Caco-2 (cell line): ENCODE results near the gene RASL11B. TPM values are rescaled to one million over a fixed set of nuclear protein-coding genes. Genes with fewer than 3 reads are reported as not detected.

Experiments used
- BruUV-seq: library from RNA; stranded (reverse); fragments of 400-500 nt; replicated peaks from 2 replicates; lab custom pipeline; 2021; lab: Mats Ljungman, UMichigan
- CTCF ChIA-PET: fragments of 300-600 bp; sonication (Branson Sonifier 250); formaldehyde crosslinking; loops from one replicate; lab custom pipeline; 2022; ENCODE audit warnings: antibody characterized with exemption; lab: Charles Lee
- POLR2A ChIA-PET: fragments of 300-600 bp; sonication (Branson Sonifier 250); formaldehyde crosslinking; loops from one replicate; lab custom pipeline; 2022; ENCODE audit warnings: antibody characterized with exemption; lab: Charles Lee
- DNase-seq, 2 experiments: peaks; one replicate each; pipeline versions ENCODE4 v3.0.0 to v3.0.0-alpha.2; 2020 to 2022
- H3K27me3 ChIP-seq: replicated peaks from 2 replicates; pipeline ENCODE4 v1.6.0; 2011; ENCODE audit warnings: low read length; ENCODE audit not compliant: control insufficient read depth, insufficient read depth
- H3K36me3 ChIP-seq: 2 replicates; pipeline ENCODE4 v1.5.1; 2011; ENCODE audit warnings: low read length; ENCODE audit not compliant: control insufficient read depth, insufficient read depth
- H3K4me1 ChIP-seq: fragments of 250-450 bp; sonication (Bioruptor Pico); 2 replicates; pipeline ENCODE4 v1.5.1; 2020; ENCODE audit warnings: mild to moderate bottlenecking
- H3K4me3 ChIP-seq: 2 replicates; pipeline ENCODE4 v1.5.1; 2011; ENCODE audit warnings: low read depth, mild to moderate bottlenecking, control low read depth, low read length
- H3K9me3 ChIP-seq: fragments of 250-450 bp; sonication (Bioruptor Pico); 2 replicates; pipeline ENCODE4 v1.5.1; 2020; ENCODE audit warnings: mild to moderate bottlenecking, moderate library complexity
- H3K27ac Mint-ChIP-seq: one replicate; pipeline ENCODE4 v1.8.0; 2022; ENCODE audit warnings: mixed read lengths; ENCODE audit not compliant: unreplicated experiment
- H3K27me3 Mint-ChIP-seq: one replicate; pipeline ENCODE4 v1.8.0; 2022; ENCODE audit warnings: mixed read lengths; ENCODE audit not compliant: insufficient read depth, unreplicated experiment
- H3K36me3 Mint-ChIP-seq: one replicate; pipeline ENCODE4 v1.8.0; 2022; ENCODE audit warnings: mild to moderate bottlenecking, mixed read lengths; ENCODE audit not compliant: insufficient read depth, unreplicated experiment
- H3K4me1 Mint-ChIP-seq: one replicate; pipeline ENCODE4 v1.8.0; 2022; ENCODE audit warnings: low read depth, mixed read lengths; ENCODE audit not compliant: unreplicated experiment
- H3K4me3 Mint-ChIP-seq: one replicate; pipeline ENCODE4 v1.8.0; 2022; ENCODE audit warnings: mild to moderate bottlenecking, moderate library complexity, mixed read lengths; ENCODE audit not compliant: unreplicated experiment
- H3K9me3 Mint-ChIP-seq: one replicate; pipeline ENCODE4 v1.8.0; 2022; ENCODE audit warnings: mixed read lengths; ENCODE audit not compliant: unreplicated experiment
- intact Hi-C: fragments of 100-400 bp; cut with micrococcal nuclease; formaldehyde crosslinking; loops from one replicate; pipeline ENCODE4 v1.10.0; 2022; ENCODE audit not compliant: unreplicated experiment
- total RNA-seq: library from RNA; stranded (reverse); gene quantifications from 2 replicates; pipeline ENCODE4 v1.2.3, GENCODE V29; 2022
- TF ChIP-seq, protein P1 (sequence below), 2 experiments: fragments of 200-600 bp in 1 of 2; IDR thresholded peaks; 1 replicate in 1 of 2; 2 replicates in 1 of 2; pipeline versions ENCODE4 v1.5.1 to v1.8.0; 2011 to 2022; ENCODE audit warnings: antibody characterized with exemption in 1 of 2, control low read depth in 1 of 2, inconsistent platforms in 1 of 2, low read depth in 1 of 2, low read length in 1 of 2, mild to moderate bottlenecking in 1 of 2, moderate library complexity in 1 of 2; ENCODE audit not compliant: insufficient read depth in 1 of 2, severe bottlenecking in 1 of 2, unreplicated experiment in 1 of 2

The RASL11B gene
- total RNA-seq, 1 experiment from 2014 or later, result 23.3 TPM

- CTCF ChIA-PET, result no interaction called here
- POLR2A ChIA-PET, result no interaction called here
- H3K27me3 Mint-ChIP-seq, result no peaks in the 10 kb centered on the region
- H3K27ac Mint-ChIP-seq, result no peak overlapping the region
- H3K4me1 Mint-ChIP-seq, result no peaks in the 10 kb centered on the region
- Histone ChIP-seq H3K4me3 (no peak overlapping the region), H3K36me3 (no peaks in the 10 kb centered on the region), H3K9me3 (no peaks in the 10 kb centered on the region), H3K27me3 (no peaks in the 10 kb centered on the region), H3K4me1 (no peaks in the 10 kb centered on the region)
- intact Hi-C loops, result no loop called here
- no peak for DNase-seq
- BruUV-seq, result no TSS peak
- no peaks in the 10 kb centered on the region for H3K36me3 Mint-ChIP-seq
- TF ChIP-seq, protein P1, sequence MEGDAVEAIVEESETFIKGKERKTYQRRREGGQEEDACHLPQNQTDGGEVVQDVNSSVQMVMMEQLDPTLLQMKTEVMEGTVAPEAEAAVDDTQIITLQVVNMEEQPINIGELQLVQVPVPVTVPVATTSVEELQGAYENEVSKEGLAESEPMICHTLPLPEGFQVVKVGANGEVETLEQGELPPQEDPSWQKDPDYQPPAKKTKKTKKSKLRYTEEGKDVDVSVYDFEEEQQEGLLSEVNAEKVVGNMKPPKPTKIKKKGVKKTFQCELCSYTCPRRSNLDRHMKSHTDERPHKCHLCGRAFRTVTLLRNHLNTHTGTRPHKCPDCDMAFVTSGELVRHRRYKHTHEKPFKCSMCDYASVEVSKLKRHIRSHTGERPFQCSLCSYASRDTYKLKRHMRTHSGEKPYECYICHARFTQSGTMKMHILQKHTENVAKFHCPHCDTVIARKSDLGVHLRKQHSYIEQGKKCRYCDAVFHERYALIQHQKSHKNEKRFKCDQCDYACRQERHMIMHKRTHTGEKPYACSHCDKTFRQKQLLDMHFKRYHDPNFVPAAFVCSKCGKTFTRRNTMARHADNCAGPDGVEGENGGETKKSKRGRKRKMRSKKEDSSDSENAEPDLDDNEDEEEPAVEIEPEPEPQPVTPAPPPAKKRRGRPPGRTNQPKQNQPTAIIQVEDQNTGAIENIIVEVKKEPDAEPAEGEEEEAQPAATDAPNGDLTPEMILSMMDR (IDR thresholded peaks at IDR 0.05; ENCODE audit: insufficient read depth in 1 of 2, low read depth in 1 of 2, low read length in 1 of 2, severe bottlenecking in 1 of 2, unreplicated experiment in 1 of 2), result no peak
- H3K9me3 Mint-ChIP-seq, result peaks cover 20% of the 10 kb centered on the region
- no peak overlapping the region for H3K4me3 Mint-ChIP-seq
These were observed 32.3 kb downstream of the RASL11B start for GRCh38 chr4:52894443-52894842.

DNA sequence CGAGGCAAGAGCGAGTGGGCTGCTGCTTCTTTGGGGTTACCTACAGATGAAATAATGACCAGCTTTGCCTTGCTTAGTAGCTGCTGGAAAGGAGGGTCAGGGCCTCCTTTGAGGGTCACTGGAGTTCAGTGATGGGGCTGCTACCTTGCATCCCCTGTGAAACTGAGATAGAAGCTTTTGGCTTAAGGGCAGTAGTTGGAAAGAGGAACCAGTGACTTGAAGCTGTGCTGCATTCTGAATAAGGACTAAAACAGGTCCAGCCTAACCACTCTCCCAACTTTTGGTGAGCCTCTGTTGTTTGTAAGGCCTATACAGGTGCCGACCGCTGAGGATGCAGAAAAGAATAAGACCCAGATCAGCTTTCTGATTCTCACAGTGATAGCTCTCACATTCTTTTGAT, 41.2 kb downstream of the RASL11B start:
- intact Hi-C loops, result no loop called here
- BruUV-seq, result no TSS peak

DNA sequence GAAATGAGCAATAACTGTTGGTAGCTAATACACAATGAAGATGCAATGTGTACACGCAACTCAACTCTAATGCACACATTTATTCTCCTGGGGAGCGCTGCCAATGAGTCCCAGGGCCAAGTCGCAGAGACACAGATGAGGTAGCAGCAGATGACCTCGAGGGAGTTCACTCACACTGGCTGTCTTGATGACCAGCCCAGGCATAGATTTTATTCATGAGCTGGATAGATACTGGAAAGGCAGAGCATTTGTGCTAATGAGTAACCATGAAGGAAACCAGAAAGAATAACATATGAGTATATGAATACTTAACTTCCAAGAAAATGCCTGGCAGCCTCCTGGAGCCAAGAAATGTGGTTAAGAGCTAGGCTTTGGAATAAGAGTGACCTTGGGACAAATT, 42.3 kb downstream of the RASL11B start:
- ChIA-PET CTCF (no interaction called here), POLR2A (no interaction called here)
- no peak for DNase-seq
- no peaks in the 10 kb centered on the region for H3K27me3 Mint-ChIP-seq
- TF ChIP-seq, protein P1 (IDR thresholded peaks at IDR 0.05; ENCODE audit: insufficient read depth in 1 of 2, low read depth in 1 of 2, low read length in 1 of 2, severe bottlenecking in 1 of 2, unreplicated experiment in 1 of 2), result no peak
- no TSS peak for BruUV-seq
- no peak overlapping the region for H3K27ac Mint-ChIP-seq
- Histone ChIP-seq H3K36me3 (no peaks in the 10 kb centered on the region), H3K27me3 (no peaks in the 10 kb centered on the region), H3K4me3 (no peak overlapping the region), H3K4me1 (peaks cover 18% of the 10 kb centered on the region), H3K9me3 (no peaks in the 10 kb centered on the region)
- intact Hi-C loops, result no loop called here
- no peaks in the 10 kb centered on the region for H3K36me3 Mint-ChIP-seq
- no peak overlapping the region for H3K4me3 Mint-ChIP-seq
- peaks cover 7% of the 10 kb centered on the region for H3K9me3 Mint-ChIP-seq
- H3K4me1 Mint-ChIP-seq, result no peaks in the 10 kb centered on the region

More for the DNA sequence above, 41.2 kb downstream of the RASL11B start:
- no peak for DNase-seq
- H3K9me3 Mint-ChIP-seq, result peaks cover 18% of the 10 kb centered on the region
- H3K27ac Mint-ChIP-seq, result no peak overlapping the region
- no peaks in the 10 kb centered on the region for H3K9me3 ChIP-seq
- TF ChIP-seq, protein P1 (IDR thresholded peaks at IDR 0.05; ENCODE audit: insufficient read depth in 1 of 2, low read depth in 1 of 2, low read length in 1 of 2, severe bottlenecking in 1 of 2, unreplicated experiment in 1 of 2), result no peak
- H3K27me3 ChIP-seq, result no peaks in the 10 kb centered on the region
- no peaks in the 10 kb centered on the region for H3K36me3 ChIP-seq
- no peaks in the 10 kb centered on the region for H3K27me3 Mint-ChIP-seq
- ChIA-PET POLR2A (no interaction called here), CTCF (no interaction called here)
- no peaks in the 10 kb centered on the region for H3K4me1 Mint-ChIP-seq
- no peak overlapping the region for H3K4me3 ChIP-seq
- peaks cover 16% of the 10 kb centered on the region for H3K4me1 ChIP-seq
- no peak overlapping the region for H3K4me3 Mint-ChIP-seq
- no peaks in the 10 kb centered on the region for H3K36me3 Mint-ChIP-seq
